ENCODE measurements around the gene BCAP31.
A peak's percentile ranks its signal among the peaks of the same experiment; 100 is the strongest.
"Not testable (repeated sequence)": the region's sequence is repeated elsewhere in the genome, so short reads cannot be mapped to it uniquely, and the experiment has no call there.

BCAP31 gene

DNA sequence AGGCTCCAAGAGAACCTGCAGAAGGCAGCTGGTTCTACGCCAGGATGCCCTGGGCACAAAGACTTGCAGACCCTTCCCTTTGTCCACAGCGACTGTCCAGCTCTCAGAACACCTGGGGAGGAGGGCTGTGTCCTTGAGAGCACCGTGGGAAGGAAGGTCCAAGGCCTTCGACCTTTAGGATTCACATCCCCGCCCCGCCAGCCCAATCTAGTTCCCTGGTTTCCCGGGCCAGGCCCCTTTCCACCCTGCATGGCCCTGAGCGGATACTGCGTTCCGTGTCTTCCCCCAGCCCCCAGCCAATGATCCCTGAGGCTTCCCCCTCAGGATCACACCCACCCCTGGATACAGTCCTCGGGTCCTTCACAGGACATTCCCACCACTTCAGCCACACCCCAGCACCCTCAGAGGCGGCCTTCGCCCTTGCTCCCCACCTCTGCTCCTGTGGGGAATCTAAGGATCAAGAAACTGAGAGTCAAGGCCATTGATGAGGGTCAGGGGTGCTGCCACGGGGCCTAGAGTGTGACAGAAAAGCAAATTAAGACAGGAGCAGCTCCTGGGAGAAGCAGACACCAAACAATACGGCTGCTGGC lies 9.6 kb upstream of the BCAP31 start:
- DNase-seq: no peak

DNA sequence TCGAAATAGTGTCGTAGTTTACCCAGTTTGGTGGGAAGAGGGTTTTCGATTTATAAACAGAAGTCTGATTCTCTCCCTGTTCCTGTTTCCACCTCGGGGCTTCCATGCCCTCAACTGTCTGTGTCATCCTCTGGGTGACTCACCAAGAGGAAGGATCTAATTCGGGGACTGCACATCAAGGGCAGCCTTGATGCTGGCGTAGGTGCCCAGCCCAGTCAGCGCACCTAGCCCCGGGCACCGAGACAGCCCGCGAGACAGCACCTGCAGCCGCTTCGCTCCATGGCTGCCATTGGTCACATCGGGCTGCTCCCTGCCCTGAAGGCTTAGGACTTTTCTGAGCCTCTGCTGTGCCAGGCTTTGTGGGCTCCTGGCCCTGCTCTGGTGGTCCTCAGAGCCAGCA lies 8.2 kb upstream of the BCAP31 start:
- DNase-seq: no peak

DNA sequence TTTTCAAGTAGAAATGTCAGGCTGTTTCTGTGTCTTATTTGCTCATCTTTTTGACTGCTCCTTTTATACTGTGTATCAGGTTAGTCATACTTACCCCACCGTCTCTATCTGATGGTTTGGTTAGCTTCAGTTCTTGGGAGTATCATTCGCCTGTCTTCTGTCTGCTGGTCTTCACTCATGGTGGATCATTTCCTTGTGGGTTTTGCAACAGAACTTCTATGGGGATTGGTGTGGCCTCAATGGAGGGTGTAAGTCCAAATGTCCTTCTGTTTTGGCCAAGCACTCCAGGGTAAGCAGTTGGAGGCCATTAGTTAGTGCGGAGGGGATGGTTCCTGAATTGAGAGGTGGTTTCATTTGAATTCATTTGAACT lies 7.6 kb upstream of the BCAP31 start:
- DNase-seq: no peak

DNA sequence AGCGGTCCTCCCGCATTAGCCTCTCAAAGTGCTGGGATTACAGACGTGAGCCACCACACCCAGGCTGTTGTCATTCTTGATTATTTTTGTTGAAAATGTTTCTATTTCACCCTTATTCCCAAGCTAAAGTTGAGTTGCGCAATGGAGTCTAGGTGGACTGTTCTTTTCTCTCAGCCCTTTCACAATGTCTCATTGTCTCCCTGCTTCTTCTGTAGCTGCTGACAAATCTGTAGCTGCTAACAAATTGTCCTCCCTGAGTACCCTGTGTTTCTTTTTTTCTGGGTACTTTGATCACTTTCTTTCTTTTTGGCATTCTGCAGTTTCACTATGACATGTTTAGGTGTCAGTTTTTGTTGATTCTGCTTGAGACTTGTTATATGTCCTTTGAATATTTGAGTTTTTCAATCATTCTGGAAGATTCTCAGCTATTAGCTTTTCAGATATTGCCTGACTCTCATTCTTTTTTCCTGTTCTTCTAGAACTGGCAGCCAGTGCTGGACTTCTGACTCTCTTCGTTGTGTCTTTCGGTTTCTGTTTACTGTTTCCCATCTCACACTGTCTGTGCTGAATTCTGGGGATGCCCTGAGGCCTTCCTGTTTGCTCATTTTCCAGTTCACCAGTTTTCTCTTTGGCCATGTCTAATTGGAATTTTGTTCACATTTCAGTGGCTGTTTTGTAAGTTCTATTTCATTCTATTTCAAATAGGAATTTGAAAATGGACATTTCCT lies 7.1 kb upstream of the BCAP31 start:
- no peak for DNase-seq

DNA sequence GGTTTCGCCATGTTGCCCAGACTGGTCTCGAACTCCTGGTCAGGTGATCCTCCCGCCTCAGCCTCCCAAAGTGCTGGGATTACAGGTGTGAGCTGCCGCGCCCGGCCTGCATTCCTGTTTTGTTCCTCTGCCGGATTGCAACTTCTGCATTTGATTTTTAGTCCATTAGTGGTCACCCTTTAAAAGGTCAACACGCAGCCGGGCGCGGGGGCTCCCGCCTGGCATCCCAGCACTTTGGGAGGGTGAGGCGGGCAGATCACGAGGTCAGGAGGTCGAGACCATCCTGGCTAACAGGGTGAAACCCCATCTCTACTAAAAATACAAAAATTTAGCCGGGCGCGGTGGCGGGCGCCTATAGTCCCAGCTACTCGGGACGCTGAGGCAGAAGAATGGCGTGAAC lies 5.9 kb upstream of the BCAP31 start:
- DNase-seq: not testable (repeated sequence)

DNA sequence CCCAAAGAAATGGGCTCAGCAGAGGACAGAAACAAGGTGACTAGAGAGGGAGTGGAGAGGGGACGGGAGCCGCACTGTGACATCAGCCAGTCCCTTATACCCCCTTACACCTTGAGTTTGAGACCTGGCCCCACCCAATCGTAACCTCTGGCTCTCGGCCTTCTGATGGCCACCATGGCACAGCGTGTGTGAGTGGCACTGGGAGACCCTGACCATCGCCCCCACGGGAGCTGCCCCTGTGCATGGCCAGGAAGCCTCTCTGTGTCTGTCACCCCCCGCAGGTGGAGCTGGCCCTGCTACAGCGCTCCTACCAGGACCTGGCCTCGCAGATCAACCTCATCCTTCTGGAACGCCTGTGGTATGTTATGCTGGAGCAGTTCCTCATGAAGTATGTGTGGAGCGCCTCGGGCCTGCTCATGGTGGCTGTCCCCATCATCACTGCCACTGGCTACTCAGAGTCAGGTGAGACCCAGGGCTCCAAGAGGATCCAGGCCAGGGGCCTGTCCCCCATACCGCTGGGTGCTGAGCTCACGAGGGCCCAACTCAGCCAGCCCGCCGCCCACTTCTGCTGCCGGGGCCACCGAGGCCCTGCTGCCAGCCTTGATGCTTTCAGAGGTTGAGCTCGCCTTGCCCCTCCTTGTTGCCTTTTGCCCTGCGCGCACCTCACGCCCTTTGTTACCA lies 4.9 kb upstream of the BCAP31 start:
- DNase-seq: no peak

DNA sequence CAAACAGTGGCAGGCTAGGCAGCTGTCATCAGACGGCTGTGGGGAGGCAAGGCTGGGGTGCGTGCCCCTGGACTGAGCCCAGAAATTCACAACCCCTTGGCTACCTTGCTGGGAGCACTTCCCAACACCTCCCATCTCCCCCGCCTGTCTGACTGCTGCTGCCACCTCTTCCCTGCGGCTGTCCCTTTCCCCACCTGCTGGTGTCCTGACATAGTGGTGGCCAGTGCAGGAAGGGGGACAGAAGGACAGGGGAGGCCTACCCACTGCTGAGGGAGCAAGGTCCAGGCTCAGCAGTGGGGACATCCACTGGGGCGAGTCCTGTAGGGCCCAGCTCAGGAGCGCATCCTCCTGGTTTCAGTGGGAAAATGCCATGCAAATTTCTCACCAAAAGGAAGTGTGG lies 3.9 kb upstream of the BCAP31 start:
- no peak for DNase-seq

DNA sequence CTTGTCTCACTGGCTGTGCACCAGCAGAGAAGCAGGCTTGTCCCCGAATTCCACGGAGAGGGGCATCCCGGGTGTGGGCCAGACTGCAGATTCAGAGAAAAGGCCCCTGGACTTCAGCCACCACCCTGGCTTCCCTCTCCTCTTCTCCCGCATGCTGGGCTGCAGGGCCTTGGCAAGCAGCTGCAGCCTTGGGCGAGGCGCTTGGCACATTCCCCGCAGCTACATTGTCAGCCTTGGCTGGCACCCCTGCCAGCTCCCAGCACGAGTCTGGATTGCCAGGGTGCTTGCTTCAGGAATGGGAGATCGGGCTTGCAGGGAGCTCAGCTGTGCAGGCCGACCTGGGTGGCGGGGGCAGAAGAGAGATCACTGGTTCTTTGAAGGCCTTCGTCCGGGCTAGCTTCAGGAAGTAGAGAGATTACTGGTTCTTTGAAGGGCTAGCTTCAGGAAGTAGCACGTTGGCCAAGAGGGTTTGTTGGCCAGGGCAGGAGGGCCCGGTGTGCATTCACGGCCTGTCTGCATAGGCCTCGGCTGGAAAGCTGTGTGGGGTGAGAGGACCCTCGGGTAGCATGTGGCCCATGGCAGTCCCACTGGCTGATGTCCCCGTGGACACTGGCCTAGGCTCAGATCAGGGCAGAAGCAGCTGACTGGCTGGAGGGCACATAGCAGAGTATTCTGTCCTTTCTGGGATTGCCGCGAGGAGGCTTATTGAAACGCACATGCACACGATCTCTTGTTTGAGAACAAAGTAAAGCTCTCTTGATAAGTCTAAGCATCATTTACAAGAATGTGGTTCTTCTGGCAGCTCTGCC lies 3.1 kb upstream of the BCAP31 start:
- DNase-seq: no peak

DNA sequence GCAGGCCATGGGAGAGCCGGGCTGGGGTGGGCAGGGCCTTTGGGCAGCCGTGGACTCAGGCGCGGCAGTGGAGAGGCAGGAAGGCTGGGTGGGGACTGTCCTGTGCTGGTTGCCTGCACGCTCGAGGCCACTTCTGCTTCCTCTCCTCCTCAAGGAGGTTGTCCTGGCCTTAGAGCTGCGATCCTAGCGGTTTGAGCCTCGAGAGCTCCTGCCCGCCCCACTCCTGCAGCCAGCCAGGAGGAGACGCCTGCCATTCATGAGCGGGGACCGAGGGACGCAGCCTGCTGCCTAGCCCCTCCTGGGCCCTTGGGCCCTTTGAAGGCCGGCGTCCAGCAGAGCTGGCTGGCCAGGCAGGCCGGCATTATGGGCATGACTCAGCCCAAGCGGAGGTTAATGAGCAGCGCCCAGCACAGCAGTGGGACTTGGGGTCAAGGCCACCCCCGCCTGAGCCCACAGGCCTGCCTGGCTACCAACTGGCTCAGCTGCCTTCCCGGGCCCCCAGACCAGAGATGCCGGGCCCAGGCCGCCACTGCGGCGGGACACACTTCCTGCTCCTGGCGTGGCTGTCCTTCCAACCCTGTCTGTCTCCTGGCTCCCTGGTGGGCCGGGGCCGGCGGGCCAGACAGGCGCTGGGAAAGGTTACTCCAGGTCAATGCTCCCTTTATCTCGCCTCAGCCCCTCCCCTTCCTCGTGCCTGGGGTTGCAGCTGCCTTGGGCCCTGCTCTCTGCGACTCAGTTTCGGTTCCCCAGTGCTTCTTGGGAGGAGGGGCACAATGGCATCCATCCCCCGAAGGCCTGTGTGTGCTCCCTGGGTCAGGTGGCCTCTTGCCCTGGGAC lies 2.3 kb upstream of the BCAP31 start:
- peak; percentile 47 for DNase-seq

DNA sequence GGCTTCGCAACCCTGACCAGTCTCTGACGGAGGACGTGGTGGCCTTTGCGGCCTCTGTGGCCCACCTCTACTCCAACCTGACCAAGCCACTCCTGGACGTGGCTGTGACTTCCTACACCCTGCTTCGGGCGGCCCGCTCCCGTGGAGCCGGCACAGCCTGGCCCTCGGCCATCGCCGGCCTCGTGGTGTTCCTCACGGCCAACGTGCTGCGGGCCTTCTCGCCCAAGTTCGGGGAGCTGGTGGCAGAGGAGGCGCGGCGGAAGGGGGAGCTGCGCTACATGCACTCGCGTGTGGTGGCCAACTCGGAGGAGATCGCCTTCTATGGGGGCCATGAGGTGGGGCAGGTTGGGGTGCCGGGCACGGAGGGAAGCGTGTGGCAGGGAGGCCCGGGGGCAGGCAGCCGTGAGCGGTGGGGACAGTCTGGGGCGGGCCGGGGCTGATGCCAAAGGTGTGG lies 1.7 kb upstream of the BCAP31 start:
- DNase-seq: no peak

DNA sequence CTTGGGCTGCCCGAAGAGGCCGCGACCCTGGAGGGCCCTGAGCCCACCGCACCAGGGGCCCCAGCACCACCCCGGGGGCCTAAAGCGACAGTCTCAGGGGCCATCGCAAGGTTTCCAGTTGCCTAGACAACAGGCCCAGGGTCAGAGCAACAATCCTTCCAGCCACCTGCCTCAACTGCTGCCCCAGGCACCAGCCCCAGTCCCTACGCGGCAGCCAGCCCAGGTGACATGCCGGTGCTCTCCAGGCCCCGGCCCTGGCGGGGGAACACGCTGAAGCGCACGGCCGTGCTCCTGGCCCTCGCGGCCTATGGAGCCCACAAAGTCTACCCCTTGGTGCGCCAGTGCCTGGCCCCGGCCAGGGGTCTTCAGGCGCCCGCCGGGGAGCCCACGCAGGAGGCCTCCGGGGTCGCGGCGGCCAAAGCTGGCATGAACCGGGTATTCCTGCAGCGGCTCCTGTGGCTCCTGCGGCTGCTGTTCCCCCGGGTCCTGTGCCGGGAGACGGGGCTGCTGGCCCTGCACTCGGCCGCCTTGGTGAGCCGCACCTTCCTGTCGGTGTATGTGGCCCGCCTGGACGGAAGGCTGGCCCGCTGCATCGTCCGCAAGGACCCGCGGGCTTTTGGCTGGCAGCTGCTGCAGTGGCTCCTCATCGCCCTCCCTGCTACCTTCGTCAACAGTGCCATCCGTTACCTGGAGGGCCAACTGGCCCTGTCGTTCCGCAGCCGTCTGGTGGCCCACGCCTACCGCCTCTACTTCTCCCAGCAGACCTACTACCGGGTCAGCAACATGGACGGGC lies 1.0 kb upstream of the BCAP31 start:
- DNase-seq: no peak

DNA sequence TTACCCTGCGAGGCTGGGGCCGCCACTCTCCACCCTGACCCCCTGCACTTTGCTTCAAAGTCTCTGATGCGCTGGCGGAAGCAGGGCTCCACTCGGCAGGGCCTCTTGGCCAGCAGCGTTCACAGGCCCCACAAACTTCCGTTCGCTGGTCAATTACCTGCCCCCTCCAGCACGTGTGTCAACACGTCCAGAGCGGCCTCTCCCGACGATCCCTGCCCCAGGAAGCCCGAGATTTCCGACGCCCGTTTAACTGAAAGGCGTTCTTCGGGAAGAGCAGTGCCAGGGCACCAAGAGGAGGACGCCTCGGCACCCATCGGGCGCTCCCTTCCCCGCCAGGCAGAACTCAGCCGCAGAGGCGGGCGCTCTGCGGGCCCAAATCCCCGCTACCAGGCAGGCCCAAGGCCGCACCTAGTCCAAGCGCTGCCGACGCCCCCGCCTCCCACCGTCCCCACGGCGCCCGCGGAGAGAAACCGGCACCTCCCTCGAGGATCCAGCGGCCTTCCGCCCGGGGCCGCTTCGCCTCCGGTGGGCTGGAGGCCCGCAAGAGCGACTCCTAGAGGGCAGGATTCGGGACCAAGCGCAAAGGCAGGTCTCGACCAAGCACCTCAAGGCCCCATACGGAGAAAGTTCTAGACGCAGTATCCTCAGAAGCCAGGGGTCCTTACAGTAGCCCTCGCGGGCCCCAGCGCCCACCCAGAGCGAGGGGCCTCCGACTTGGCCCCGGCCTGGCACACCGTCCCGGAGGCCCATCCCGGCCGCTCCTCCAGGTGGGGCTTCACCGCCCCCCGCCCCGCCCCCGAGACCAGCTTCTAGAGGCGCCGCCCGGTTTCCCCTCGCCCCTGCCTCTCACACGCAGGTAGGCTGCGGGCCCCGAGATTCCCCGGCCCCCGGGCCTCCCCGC lies 586 bp downstream of the BCAP31 start:
- peak; percentile 54 for DNase-seq

DNA sequence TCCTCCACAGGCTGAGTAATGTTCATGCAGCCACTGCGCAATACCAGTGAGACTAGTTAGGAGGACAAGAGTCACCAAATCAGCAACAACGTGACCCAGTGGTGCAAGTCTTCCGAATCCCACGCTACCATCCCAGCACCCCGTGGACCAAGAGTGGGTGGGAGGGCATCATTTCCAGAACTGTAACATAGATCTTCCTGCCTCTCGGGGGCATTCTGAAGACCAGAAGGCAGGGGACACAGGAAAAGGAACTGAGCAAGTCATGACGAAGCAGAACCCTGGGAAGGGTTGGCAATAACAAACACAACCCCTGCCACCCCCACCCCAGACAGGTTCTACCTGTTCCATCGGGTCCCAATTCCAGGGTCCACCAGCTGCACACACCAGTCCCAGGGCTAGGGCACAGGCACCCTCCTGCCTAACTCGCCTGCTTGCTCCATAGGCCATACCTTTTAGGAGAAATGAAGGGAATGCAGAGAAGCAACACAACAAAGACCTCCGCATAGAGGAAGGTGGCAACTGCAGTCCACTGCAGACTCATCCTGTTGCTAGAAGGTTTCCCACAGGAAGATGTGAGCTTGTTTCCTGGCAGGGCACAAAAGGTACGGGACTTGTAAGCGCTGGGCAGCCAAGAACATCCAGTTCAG lies 1.4 kb downstream of the BCAP31 start:
- DNase-seq: peak; percentile 5

DNA sequence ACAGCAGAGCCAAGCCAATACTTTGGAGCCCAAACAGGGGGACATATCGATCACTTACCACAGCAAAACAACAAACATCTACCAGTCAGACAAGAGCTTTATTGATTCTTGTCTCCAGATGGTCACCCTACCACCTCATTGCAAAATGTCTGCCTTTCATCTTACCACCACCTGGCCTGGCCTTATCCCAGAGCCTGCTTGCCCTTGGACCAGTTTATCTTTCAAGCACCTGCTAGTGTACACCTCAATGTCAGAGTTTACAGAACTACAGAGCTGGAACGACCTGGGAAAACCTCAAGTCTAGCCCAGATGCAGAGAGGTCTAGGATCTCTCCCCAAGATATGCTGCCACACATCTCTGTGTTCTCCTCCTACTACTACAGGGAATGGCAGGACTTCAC lies 4.5 kb downstream of the BCAP31 start:
- DNase-seq: no peak

DNA sequence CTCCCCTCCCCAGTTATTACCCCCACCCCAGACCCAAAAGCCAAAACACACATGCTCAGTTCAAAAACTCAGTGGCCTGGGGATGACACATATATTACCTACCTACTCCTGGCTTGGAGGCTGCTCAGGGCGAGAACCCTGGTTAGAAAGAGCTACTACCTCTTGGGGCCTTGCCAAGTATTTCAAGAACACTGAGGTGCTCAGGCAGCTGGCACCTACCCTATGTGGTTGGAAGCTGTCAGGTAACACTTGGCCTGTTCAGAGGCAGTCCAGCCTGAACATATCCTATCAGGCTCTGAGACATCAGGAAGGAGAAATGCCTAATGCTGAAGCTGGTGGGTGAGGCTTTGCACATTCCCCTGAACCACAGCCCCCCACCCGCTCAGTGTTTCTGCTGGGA lies 4.9 kb downstream of the BCAP31 start:
- DNase-seq: no peak

DNA sequence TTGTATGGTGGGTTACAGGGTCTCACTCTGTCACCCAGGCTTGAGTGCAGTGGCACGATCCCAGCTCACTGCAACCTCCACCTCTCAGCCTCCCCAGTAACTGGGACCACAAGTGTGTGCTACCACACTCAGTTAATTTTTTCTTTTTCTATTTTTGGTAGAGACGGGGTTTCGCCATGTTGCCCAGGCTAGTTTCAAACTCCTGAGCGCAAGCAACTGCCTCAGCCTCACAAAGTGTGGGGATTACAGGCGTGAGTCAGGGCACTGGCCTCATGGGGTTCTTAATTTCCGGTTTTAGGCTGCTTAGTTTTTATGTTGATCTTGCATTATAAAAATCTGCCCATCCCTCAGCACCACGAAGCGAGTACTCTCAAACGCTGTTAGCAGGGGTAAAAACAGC lies 6.7 kb downstream of the BCAP31 start:
- DNase-seq: no peak

DNA sequence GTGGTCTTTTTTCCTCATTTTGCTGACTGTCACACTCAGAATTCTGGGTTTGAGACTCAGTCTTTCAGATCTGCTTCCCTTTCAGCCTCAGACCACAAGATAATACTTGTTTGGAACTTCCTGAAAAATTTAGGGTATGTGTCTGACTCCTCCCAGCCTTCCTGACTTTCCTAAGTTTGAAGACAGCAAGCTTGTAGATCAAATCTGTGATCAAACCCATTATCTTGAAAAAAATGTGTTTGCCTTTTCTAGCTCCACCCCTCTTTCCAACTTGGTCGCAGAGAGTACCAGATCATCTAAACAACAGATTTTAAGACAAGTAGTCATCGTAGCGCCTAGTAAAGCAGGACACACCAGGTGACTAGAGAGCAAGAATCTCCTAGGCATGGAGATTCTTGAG lies 9.9 kb downstream of the BCAP31 start:
- no peak for DNase-seq

DNA sequence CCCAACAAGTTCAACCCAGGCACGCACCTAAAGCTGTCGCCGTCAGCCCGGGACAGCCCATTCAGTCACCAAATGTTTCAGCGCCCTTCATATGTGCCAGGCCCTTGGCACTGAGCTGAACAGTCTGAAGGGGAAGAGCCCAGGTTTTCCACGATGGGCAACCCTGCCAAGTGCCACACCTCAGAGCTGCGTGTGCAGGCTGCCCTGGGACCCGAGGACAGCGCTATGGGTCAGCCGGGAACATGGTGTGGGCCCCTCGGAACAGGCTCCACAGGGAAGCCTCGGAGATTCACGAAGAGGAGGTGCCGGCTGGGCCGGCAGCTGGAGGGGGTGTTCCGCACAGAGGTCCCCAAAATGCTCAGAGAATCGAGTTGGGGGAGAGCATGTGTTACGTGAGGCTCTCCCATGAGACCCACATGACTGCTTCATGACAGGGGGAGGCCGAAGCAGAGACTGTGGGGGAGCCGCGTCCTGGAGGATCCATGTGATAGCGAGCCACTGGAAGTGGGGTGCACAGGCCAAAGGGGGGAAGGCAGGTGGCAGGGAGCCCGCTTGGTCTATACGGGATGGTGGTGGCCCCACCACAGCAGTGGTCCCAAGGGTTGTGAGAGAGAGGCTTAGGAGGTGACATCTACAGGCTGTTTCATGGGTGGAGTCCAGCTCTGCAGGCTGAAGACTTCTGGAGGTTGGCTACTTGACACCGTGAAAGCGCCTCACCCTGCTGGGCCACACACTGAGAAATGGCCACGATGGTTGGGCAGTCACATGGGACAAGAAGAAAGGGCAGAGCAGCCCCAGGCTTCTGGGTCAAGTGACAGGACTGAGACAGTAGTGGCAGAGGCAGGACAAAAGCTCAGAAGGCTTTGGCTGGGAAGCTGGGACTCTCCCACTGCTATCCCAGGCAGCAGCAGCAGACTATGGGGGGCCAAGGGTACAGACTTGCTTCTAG lies 14.2 kb downstream of the BCAP31 start:
- DNase-seq: no peak

DNA sequence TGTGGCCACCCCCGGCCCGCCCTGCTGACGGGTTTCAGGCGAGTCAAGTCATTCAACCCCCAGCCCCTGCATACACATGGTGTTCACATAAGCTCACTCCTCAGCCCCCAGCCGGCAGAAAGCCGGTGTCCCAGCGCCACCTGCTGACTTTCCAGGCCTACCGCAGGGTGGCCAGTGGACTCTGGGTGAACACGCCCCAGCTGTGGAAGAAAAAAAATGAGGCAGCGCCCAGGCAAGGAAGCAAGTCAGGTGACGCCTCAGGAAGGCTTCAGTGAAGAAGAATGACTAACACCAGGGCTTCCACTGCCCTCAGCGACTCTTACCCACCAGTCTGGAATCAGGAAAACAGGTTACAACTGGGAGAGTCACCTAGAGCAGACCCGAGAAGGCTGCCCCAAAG lies 15.8 kb downstream of the BCAP31 start:
- DNase-seq: peak; percentile 82
